GM19035 (cell line): ENCODE measurements around the gene GRID1.

Source experiments
- ATAC-seq: cut with Tn5 transposase; IDR thresholded peaks from one replicate; pipeline ENCODE4 v1.9.1; 2021; ENCODE audit not compliant: unreplicated experiment

Gene GRID1

GRCh38 chr10:86025509-86025908 is 341.1 kb downstream of the GRID1 start:
- no peak for ATAC-seq

DNA sequence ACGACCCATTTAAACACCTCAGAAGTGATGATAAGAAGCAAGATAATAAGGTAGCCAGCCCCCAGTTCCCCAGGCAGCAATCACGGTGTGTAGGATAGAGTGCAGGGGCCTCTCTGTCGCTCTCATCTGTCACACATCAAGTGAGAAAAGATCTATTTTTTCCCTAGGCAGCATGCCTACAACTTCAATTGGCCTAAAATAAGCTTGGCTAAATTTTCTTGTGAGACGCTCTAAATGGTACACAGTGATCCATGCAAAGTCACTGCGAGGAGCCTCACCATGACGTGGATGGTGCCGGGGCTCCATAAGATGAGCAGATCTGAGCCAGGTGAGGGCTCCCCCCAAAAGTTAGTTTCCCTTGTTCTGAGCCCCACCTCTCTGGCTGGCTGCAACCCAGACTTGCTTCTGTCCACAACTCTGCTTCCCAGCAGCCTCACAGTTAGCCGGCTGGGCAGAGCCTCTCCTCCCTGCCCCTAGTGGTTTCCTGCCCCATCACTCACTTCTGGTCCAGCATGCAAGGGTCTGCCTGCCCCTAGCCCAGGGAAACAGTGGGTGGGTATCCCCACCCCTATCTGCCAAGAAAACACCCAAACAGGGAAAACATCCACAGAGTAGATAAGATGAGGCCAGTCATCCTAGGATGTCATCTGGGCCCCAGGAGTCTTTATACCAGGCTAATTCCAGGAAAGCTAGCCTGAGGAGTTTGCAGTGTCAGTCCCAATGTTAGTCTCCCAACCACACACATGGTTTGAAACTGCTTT is 342.1 kb downstream of the GRID1 start:
- no peak for ATAC-seq

- no peak for ATAC-seq
Measured at GRCh38 chr10:86023931-86024280, 342.7 kb downstream of the GRID1 start.

- ATAC-seq = no peak
Measured at GRCh38 chr10:86023336-86023735, 343.3 kb downstream of the GRID1 start.

DNA sequence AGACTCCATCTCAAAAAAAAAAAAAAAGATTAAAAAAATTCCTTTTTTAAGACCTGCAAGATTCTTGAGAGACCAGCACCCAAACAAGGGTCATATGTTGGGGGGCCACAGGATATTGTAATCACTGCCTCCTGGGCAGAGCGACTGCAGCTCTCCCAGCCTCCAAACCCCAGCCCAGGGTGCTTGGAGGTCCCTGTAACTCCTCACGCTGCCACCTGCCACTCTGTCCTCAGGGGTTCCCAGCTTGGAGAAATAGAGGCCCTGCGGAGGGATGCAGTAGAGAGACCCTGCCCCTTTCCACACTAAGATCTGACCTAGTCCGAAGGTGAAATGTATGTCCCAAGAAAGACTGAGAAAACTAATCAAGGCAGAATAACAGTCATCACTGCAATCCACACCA is 343.7 kb downstream of the GRID1 start:
- no peak for ATAC-seq

GRCh38 chr10:86020134-86020533 is 346.5 kb downstream of the GRID1 start:
- ATAC-seq = no peak

- ATAC-seq = no peak
Measured at GRCh38 chr10:86019141-86019540, 347.5 kb downstream of the GRID1 start.

DNA sequence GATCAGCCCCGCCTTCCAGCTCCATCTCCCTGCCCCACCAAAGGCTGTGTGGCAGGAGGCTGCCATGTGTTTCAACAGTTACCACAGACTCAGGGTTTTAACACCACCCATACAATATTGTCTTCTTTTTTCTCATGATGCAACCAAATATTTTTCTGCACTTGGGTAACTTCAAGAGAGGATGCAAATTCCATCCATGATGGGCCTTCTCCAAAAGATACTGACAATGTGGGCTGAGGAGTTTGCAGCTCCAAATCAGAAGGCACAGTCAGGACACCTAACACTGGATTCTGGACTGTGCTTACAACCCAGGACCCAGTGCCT is 347.9 kb downstream of the GRID1 start:
- ATAC-seq = no peak

GRCh38 chr10:86017841-86018734 is 348.5 kb downstream of the GRID1 start:
- ATAC-seq = no peak

GRCh38 chr10:86013568-86013967 is 353.0 kb downstream of the GRID1 start:
- ATAC-seq = no peak

DNA sequence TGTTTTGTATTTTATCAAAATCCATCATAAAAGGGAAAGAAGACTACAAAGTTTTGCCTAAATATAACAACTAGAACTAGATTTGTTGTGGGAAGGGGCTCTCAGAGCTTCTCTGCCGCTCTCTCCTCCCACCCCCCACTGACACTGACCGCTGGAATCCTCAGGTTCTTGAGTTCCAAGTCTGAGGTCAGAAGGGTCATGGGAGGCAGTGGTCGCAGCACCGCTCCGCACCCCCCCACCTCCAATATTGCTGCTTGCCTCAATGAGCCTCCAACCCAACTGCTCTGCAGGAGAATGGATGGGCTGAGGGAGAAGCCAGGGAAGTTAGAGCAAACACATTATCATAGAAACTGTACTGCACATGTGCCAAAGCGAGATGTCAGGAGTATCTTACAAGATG is 359.4 kb downstream of the GRID1 start:
- ATAC-seq = no peak

GRCh38 chr10:86004337-86004736 is 362.3 kb downstream of the GRID1 start:
- no peak for ATAC-seq

DNA sequence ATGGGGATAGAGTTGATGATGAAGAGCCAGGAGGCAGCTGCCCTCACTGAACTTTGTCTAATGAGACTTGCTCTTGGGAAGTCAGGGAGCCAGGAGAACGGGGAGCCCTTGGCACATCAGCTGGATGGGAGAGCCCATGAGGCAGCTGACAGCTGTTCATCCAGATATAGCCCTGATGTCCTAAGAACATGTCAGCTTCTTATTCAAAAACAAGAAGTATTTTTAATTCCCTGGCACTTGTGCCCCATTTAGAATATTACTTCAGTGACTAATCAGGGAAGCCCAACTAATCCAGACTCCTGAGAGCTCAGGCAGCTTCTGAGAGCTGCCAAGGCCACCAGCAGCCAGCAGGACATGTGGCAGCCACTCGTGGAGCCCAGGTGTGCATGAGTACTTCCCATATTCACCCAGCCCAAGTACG is 363.4 kb downstream of the GRID1 start:
- ATAC-seq = no peak

GRCh38 chr10:86001521-86001920 is 365.1 kb downstream of the GRID1 start:
- no peak for ATAC-seq

DNA sequence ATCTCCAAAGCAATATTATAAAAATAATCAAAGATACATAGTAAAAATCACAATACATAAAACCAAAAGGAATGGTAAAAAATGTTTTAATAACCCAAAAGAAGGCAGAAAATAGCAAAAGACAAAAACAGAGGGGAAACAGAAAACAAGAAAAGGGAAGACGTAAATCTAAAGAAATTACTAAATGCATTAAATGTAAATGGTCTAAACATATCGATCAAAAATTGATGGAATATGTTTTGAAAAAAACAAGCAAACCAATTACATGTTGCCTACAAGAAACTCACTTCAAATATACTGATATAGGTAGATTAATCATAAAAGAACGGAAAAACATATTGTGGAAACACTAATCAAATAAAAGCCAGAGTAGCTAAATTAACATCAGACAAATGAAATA is 369.1 kb downstream of the GRID1 start:
- no peak for ATAC-seq

DNA sequence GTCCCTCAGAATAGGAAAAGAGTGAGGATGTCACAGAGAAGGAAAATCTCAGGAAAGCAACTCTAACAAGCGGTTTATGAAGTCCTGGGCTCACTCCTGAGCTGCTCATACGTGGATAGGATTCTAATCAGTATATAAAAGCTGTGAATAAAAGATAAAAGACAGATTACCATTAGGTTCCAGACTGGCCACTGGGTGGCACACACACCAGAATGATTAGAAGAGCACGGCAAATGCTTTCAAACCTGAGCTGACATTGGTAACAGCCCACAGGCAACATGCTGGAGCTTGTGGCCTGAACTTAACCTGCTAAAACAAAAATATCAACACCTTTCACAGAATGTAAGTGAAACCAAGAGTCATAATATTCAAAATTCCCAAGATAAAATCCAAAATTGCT is 370.8 kb downstream of the GRID1 start:
- no peak for ATAC-seq

- no peak for ATAC-seq
Measured at GRCh38 chr10:85993840-85994507, 372.6 kb downstream of the GRID1 start.

- no peak for ATAC-seq
Measured at GRCh38 chr10:85993140-85993539, 373.5 kb downstream of the GRID1 start.

GRCh38 chr10:85992324-85992723 is 374.3 kb downstream of the GRID1 start:
- ATAC-seq = no peak

DNA sequence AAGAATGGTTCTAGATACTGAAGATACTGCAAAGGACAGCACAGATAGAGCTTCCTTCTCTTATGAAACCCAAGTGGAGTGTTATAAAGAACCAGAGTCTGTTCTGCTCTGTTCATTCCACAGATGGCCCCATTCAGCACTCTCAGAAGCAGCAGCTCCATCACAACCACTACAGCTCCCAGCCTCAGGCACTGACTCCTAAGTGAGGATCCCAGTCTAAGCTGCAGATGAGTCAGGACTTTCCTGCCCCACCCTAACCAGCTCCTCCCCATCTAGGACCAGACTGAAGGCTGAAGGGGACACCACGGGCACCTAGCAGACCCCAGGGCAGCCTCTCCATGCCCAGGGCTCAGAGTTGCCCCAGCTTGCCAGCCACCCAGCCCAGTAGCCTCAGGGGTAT is 379.8 kb downstream of the GRID1 start:
- no peak for ATAC-seq

- ATAC-seq = no peak
Measured at GRCh38 chr10:85983051-85983450, 383.5 kb downstream of the GRID1 start.

GRCh38 chr10:85979598-85979997 is 387.0 kb downstream of the GRID1 start:
- ATAC-seq = no peak
